Measurements from ENCODE around the gene CSF3.
A peak's percentile ranks its signal among the peaks of the same experiment; 100 is the strongest.

Gene CSF3

GRCh38 chr17:40031706-40032105 lies 16.5 kb downstream of the CSF3 start:
- no peak for DNase-seq (ENCODE audit: low read depth)
- no peak overlapping the region for H3K4me3 ChIP-seq (ENCODE audit: low read depth, low read length)
- no peak for TF ChIP-seq CTCF (conservative IDR thresholded peaks at IDR 0.05; ENCODE audit: low read depth, low read length)

DNA sequence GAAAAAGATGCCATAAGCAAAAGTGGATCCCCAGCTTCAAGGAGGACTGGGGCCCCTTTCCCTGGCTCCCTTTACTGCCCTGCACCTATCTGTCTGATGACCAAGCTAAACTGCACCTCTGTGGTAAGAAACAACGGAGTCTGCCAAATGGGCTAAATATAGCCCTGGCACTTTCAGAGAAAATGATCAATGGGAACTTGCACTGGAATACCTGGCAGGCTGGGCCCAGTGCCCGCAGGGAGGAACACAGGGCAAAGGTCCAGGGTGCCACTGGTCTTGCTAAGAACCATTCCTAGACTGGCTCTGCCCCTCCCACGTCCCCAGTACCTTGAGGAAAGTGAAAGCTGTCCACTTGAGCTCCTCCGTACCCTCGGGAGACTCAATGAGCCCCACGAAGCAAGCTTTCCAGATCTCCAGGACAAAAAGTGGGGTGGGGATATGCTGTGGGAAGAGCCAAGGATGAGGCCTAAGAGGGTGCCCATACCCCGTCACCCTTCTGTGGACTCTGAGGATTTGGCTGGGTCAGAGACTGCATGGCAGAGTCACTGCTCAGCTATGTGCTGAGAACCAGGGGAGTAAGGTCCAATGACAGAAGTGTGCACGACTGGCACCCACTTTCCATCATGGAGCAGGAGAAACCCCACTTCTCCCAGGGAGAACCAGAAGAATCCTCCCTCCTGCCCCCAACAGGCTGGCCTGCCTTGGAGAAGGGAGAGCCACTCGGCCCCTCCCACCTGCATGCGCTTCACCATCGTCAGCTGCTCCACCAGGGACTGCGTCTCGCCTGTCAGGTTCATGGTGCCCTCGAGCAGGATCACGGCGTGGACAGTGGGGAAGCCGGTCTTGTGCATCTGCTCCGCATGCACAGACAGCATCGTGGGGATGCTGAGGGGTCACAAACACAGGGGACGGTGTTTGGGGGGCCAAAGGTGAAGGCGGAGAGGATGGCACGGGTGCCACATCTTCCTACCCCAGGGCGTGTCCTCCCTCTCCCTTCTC lies 17.4 kb downstream of the CSF3 start:
- no peak overlapping the region for H3K4me3 ChIP-seq (ENCODE audit: low read depth, low read length)
- no peak for DNase-seq (ENCODE audit: low read depth)
- TF ChIP-seq CTCF (conservative IDR thresholded peaks at IDR 0.05; ENCODE audit: low read depth, low read length): no peak

DNA sequence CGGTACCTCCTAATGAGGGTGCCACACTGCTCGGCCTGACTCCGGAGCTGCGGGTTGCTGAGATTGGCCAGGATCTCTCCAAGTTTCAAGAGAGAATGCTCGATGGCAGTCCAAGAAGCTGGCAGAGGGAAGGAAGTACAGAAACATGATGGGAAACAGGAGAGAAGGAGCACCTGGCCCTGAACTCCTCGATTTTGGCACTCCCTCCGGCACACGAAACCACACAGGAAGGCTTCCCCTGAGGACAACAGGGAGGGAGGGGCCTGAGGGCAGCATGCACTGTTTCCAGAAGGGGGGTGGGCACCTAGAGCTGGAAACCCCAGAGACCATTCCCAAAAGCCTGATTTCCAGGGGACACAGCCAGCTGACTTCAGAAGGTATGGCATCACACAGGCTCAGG lies 18.1 kb downstream of the CSF3 start:
- no peak for DNase-seq (ENCODE audit: low read depth)
- H3K4me3 ChIP-seq (ENCODE audit: low read depth, low read length): no peak overlapping the region
- no peak for TF ChIP-seq CTCF (conservative IDR thresholded peaks at IDR 0.05; ENCODE audit: low read depth, low read length)

- no peak for TF ChIP-seq CTCF (conservative IDR thresholded peaks at IDR 0.05; ENCODE audit: low read depth, low read length)
- no peak for DNase-seq (ENCODE audit: low read depth)
- H3K4me3 ChIP-seq (ENCODE audit: low read depth, low read length): no peak overlapping the region
Observed at GRCh38 chr17:40034426-40035161, 19.4 kb downstream of the CSF3 start.

DNA sequence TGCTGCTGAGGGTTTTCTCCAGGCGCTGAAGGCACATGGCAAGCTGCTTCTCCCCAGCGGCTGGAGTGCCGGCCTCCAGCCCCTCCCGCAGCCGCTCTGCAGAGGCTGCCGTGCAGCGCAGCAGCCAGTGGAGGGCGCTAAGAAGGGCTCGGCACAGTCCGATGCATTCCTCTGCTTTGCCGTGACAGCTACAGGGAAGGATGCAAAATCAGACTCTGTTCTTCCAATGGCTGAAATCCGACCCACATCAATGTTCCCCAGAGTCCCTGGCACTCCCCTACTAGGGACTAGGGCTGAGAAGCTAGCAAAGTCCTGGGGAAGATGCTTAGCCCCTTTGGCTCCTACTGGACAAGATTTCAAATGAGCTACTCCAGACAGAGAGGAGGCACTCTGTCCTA lies 19.9 kb downstream of the CSF3 start:
- peak; percentile 77 for DNase-seq (ENCODE audit: low read depth)
- peak; percentile 93 for TF ChIP-seq CTCF (conservative IDR thresholded peaks at IDR 0.05; ENCODE audit: low read depth, low read length)
- H3K4me3 ChIP-seq (ENCODE audit: low read depth, low read length): no peak overlapping the region

- H3K4me3 ChIP-seq (ENCODE audit: low read depth, low read length): peak overlapping the region; percentile 13
- peak; percentile 85 for TF ChIP-seq CTCF (conservative IDR thresholded peaks at IDR 0.05; ENCODE audit: low read depth, low read length)
- peak; percentile 93 for DNase-seq (ENCODE audit: low read depth)
Observed at GRCh38 chr17:40038882-40039513, 23.8 kb downstream of the CSF3 start.
